ENCODE results near the gene TMPRSS11E.
"Not testable (repeated sequence)": the region's sequence is repeated elsewhere in the genome, so short reads cannot be mapped to it uniquely, and the experiment has no call there.

The TMPRSS11E gene

DNA sequence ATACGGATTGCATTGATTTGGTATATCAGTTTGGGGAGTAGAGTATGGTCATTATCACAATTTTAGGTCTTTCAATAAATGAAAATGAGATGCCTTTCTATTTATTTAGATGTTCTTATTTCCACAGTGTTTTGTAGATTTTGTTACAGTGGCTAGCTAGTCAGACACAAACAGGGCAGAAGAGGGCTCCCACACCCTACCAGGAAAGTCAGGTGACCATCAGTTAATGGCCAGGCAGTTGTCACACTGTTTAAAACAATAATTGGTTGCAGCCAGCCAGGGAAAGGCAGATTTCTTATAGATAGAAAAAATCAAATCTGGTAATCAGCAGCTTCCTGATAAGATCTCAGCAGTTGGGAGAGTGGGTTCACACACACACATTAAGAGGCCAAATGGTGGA lies 71.6 kb downstream of the TMPRSS11E start:
- no peak for DNase-seq (ENCODE audit: low read depth)
- TF ChIP-seq, protein P1, sequence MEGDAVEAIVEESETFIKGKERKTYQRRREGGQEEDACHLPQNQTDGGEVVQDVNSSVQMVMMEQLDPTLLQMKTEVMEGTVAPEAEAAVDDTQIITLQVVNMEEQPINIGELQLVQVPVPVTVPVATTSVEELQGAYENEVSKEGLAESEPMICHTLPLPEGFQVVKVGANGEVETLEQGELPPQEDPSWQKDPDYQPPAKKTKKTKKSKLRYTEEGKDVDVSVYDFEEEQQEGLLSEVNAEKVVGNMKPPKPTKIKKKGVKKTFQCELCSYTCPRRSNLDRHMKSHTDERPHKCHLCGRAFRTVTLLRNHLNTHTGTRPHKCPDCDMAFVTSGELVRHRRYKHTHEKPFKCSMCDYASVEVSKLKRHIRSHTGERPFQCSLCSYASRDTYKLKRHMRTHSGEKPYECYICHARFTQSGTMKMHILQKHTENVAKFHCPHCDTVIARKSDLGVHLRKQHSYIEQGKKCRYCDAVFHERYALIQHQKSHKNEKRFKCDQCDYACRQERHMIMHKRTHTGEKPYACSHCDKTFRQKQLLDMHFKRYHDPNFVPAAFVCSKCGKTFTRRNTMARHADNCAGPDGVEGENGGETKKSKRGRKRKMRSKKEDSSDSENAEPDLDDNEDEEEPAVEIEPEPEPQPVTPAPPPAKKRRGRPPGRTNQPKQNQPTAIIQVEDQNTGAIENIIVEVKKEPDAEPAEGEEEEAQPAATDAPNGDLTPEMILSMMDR (IDR thresholded peaks at IDR 0.05; ENCODE audit: insufficient read depth, low read depth, low read length, missing control alignments): no peak
- H3K4me3 ChIP-seq (ENCODE audit: low read length): no peak overlapping the region

DNA sequence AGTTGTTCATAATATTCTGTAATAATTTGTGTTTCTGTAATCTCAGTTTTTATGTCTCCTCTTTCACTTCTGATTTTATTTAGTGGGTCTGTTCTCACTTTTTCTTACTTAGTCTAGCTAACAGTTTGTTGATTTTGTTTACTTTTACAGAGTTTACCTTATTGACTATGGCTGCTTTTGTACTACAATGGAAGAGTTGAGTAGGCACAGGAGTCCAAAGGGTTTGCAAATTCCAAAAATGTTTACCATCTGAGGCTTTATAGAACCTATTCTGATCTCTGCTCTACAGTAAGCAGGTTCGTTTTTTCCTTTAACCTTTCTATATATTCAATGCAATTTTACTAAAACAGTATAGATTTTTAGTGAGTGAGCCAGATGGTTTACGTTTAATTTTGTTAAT lies 73.7 kb downstream of the TMPRSS11E start:
- TF ChIP-seq, protein P1 (IDR thresholded peaks at IDR 0.05; ENCODE audit: insufficient read depth, low read depth, low read length, missing control alignments): no peak
- no peak overlapping the region for H3K4me3 ChIP-seq (ENCODE audit: low read length)
- DNase-seq (ENCODE audit: low read depth): no peak

DNA sequence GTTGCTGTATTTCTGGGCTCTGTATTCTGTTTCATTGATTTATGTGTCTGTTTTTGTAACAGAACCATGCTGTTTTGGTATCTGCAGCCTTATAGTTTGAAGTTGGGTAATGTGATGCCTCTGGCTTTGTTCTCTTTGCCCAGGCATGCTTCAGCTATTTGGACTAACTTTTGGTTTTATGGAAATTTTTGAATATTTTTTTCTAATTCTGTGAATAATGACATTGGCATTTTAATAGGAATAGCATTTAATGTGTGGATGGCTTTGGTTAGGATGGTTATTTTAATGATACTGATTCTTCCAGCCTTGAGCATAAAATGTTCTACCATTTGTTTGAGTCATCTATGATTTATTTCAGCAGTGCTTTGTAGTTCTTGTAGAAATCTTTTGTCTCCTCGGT lies 75.0 kb downstream of the TMPRSS11E start:
- H3K4me3 ChIP-seq (ENCODE audit: low read length); DNase-seq (ENCODE audit: low read depth): not testable (repeated sequence)

DNA sequence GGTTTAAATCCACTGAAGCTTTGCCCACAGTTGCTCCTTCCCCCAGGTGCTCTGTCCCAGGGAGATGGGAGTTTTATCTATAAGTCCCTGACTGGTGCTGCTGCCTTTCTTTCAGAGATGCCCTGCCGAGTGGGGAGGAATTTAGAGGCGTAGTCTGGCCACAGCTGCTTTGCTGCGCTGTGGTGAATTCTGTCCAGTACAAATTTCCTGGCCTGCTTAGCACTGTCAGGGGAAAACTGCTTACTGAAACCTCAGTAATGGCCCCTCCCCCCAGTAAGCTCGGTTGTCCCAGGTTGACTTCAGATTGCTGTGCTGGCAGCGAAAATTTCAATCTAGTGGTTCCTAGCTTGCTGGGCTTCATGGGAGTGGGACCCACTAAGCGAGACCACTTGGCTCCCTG lies 88.7 kb downstream of the TMPRSS11E start:
- no peak overlapping the region for H3K4me3 ChIP-seq (ENCODE audit: low read length)
- TF ChIP-seq, protein P1 (IDR thresholded peaks at IDR 0.05; ENCODE audit: insufficient read depth, low read depth, low read length, missing control alignments): no peak
- DNase-seq (ENCODE audit: low read depth): no peak

DNA sequence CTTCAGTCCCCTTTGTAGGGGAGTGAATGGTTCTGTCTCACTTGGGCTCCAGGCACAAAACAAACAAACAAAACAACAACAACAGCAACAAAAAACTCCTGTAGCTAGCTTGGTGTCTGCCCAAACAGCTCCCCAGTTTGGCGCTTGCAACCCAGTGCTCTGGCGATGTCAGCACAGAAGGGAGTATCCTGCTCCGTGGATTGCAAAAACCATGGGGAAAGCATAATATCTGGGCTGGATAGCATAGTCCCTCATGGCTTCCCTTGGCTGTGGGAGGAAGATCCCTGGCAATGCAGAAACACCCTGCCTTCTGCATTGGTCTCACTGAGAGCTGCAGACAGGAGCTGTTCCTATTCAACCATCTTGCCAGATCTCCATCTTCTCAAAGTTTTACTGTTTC lies 89.1 kb downstream of the TMPRSS11E start:
- no peak for DNase-seq (ENCODE audit: low read depth)
- H3K4me3 ChIP-seq (ENCODE audit: low read length): no peak overlapping the region
- TF ChIP-seq, protein P1 (IDR thresholded peaks at IDR 0.05; ENCODE audit: insufficient read depth, low read depth, low read length, missing control alignments): no peak

DNA sequence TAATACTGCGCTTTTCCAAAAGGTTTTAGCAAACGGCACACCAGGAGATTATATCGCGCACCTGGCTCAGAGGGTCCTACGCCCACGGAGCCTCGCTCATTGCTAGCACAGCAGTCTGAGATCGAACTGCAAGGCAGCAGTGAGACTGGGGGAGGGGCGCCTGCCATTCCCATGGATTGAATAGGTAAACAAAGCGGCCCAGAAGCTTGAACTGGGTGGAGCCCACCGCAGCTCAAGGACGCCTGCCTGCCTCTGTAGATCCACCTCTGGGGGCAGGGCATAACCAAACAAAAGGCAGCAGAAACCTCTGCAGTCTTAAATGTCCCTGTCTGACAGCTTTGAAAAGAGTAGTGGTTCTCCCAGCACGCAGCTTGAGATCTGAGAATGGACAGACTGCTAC lies 95.5 kb downstream of the TMPRSS11E start:
- not testable (repeated sequence) for H3K4me3 ChIP-seq (ENCODE audit: low read length); DNase-seq (ENCODE audit: low read depth)
